Uterus (tissue), 4 donors: ENCODE results near the gene PSMD6. TPM values are rescaled to one million over a fixed set of nuclear protein-coding genes. Genes with fewer than 3 reads are reported as not detected.

Source experiments
- DNase-seq, 2 donors: peaks; one replicate each; pipeline ENCODE4 v3.0.0-alpha.2; 2019 to 2020
- H3K27ac ChIP-seq, 2 donors: fragments of 200-600 bp; sonication (generic); 1 replicate in 1 of 2; 2 replicates in 1 of 2; pipeline ENCODE4 v1.5.1; 2016 to 2018
- H3K27me3 ChIP-seq, 2 donors: fragments of 200-600 bp; sonication (generic); one replicate each; pipeline ENCODE4 v1.5.1; 2018 to 2019; ENCODE audit warnings: control low read depth in 1 of 2
- H3K36me3 ChIP-seq, 2 donors: fragments of 200-600 bp; sonication (generic); one replicate each; pipeline ENCODE4 v1.5.1; 2019; ENCODE audit warnings: control low read depth in 1 of 2
- H3K4me1 ChIP-seq, 2 donors: fragments of 200-600 bp; sonication (generic); one replicate each; pipeline ENCODE4 v1.5.1; 2018 to 2019; ENCODE audit warnings: control low read depth in 1 of 2
- H3K4me3 ChIP-seq, 2 donors: fragments of 200-600 bp; sonication (generic); 1 replicate in 1 of 2; 2 replicates in 1 of 2; pipeline ENCODE4 v1.5.1; 2018 to 2019; ENCODE audit warnings: mild to moderate bottlenecking in 1 of 2
- H3K9me3 ChIP-seq, 2 donors: fragments of 200-600 bp; sonication (generic); one replicate each; pipeline ENCODE4 v1.5.1; 2019; ENCODE audit warnings: control low read depth in 1 of 2
- CTCF ChIP-seq, 4 experiments: fragments of 200-600 bp in 2 of 4; fragments of 450-650 bp in 2 of 4; sonication (generic) in 2 of 4; IDR thresholded peaks; one replicate each; pipeline ENCODE4 v1.5.1; 2016 to 2019; ENCODE audit warnings: antibody characterized with exemption in 4 of 4, mild to moderate bottlenecking in 2 of 4, moderate library complexity in 1 of 4
- POLR2A ChIP-seq, 2 donors: fragments of 450-650 bp; IDR thresholded peaks; one replicate each; pipeline ENCODE4 v1.6.1; 2016; ENCODE audit warnings: antibody characterized with exemption in 2 of 2, mild to moderate bottlenecking in 1 of 2, moderate library complexity in 1 of 2
- intact Hi-C: fragments of 100-400 bp; cut with DNase I; formaldehyde crosslinking; loops from one replicate; pipeline ENCODE4 v1.15.1; 2023; ENCODE audit warnings: low total_unique reads
- total RNA-seq, 4 donors: library from RNA; depleted of rRNA in 3 of 4; stranded (reverse); fragments of >200 nt in 3 of 4; gene quantifications; one replicate each; pipeline versions ENCODE4 v1.1.0 to v1.2.4, GENCODE V29; 2014 to 2023
- donor health status: DM: yes; HTN: yes; CAD: no.

The PSMD6 gene
- total RNA-seq, 4 donors from 2014 or later = 49.2 to 72.1 (median 65.0) TPM

GRCh38 chr3:64057231-64057630 is 33.9 kb upstream of the PSMD6 start:
- intact Hi-C loops = no loop called here
- TF ChIP-seq POLR2A (IDR thresholded peaks at IDR 0.05) = no peak
- TF ChIP-seq CTCF (IDR thresholded peaks at IDR 0.05) = no peak
- Histone ChIP-seq H3K4me3 (no peak overlapping the region), H3K4me1 (no peaks in the 10 kb centered on the region), H3K27ac (no peak overlapping the region), H3K36me3 (no peaks in the 10 kb centered on the region), H3K27me3 (no peaks in the 10 kb centered on the region), H3K9me3 (no peaks in the 10 kb centered on the region)
- DNase-seq = no peak

- Histone ChIP-seq H3K4me3 (no peak overlapping the region), H3K27ac (no peak overlapping the region), H3K36me3 (no peaks in the 10 kb centered on the region), H3K4me1 (no peaks in the 10 kb centered on the region), H3K27me3 (no peaks in the 10 kb centered on the region), H3K9me3 (no peaks in the 10 kb centered on the region)
- TF ChIP-seq CTCF (IDR thresholded peaks at IDR 0.05) = no peak
- TF ChIP-seq POLR2A (IDR thresholded peaks at IDR 0.05) = no peak
- intact Hi-C loops = no loop called here
- no peak for DNase-seq
Measured at GRCh38 chr3:64056606-64057180, 33.4 kb upstream of the PSMD6 start.

- intact Hi-C loops = no loop called here
- H3K4me3 ChIP-seq = no peak overlapping the region
- H3K27me3 ChIP-seq = no peaks in the 10 kb centered on the region
- DNase-seq = no peak
- no peak overlapping the region for H3K27ac ChIP-seq
- no peaks in the 10 kb centered on the region for H3K9me3 ChIP-seq
- no peaks in the 10 kb centered on the region for H3K36me3 ChIP-seq
- no peaks in the 10 kb centered on the region for H3K4me1 ChIP-seq
- TF ChIP-seq POLR2A (IDR thresholded peaks at IDR 0.05) = no peak
- no peak for TF ChIP-seq CTCF (IDR thresholded peaks at IDR 0.05)
Measured at GRCh38 chr3:64055076-64055475, 31.8 kb upstream of the PSMD6 start.

- TF ChIP-seq POLR2A (IDR thresholded peaks at IDR 0.05) (no peak), CTCF (IDR thresholded peaks at IDR 0.05) (no peak)
- intact Hi-C loops = no loop called here
- Histone ChIP-seq H3K36me3 (no peaks in the 10 kb centered on the region), H3K27ac (no peak overlapping the region), H3K27me3 (no peaks in the 10 kb centered on the region), H3K9me3 (no peaks in the 10 kb centered on the region), H3K4me1 (no peaks in the 10 kb centered on the region), H3K4me3 (no peak overlapping the region)
- DNase-seq = no peak
Measured at GRCh38 chr3:64054488-64054887, 31.2 kb upstream of the PSMD6 start.

- H3K4me1 ChIP-seq = no peaks in the 10 kb centered on the region
- intact Hi-C loops = no loop called here
Measured at GRCh38 chr3:64053581-64053980, 30.3 kb upstream of the PSMD6 start.

More at GRCh38 chr3:64053581-64053980, 30.3 kb upstream of the PSMD6 start:
- TF ChIP-seq CTCF (IDR thresholded peaks at IDR 0.05) (no peak), POLR2A (IDR thresholded peaks at IDR 0.05) (no peak)
- Histone ChIP-seq H3K9me3 (no peaks in the 10 kb centered on the region), H3K36me3 (no peaks in the 10 kb centered on the region), H3K4me3 (no peak overlapping the region), H3K27me3 (no peaks in the 10 kb centered on the region), H3K27ac (no peak overlapping the region)
- DNase-seq = no peak
